GM12891 (cell line): ENCODE results near the gene PRUNE2.
"Not testable (repeated sequence)": the region's sequence is repeated elsewhere in the genome, so short reads cannot be mapped to it uniquely, and the experiment has no call there.

ENCODE experiments used
- POLR2A ChIP-seq: IDR thresholded peaks from 2 replicates; pipeline ENCODE4 v1.6.1; 2011; ENCODE audit warnings: low read depth, low read length, control low read depth
- POLR2AphosphoS5 ChIP-seq: IDR thresholded peaks from 2 replicates; pipeline ENCODE4 v1.6.1; 2011; ENCODE audit warnings: low read depth, low read length, control low read depth
- POU2F2 ChIP-seq: IDR thresholded peaks from 2 replicates; pipeline ENCODE4 v1.6.1; 2011; ENCODE audit warnings: low read depth, mild to moderate bottlenecking, control low read depth, low read length, moderate library complexity
- SPI1 ChIP-seq: IDR thresholded peaks from 2 replicates; pipeline ENCODE4 v1.6.1; 2011; ENCODE audit warnings: low read depth, low read length, control low read depth

- not testable (repeated sequence) for TF ChIP-seq POLR2AphosphoS5, POLR2A, SPI1, POU2F2
Measured at GRCh38 chr9:76858248-76858647, 47.7 kb downstream of the PRUNE2 start.
